GM19455 (cell line): ENCODE measurements around the gene SPDYE9.
"Not testable (repeated sequence)": the region's sequence is repeated elsewhere in the genome, so short reads cannot be mapped to it uniquely, and the experiment has no call there.

ENCODE experiments used
- ATAC-seq: cut with Tn5 transposase; IDR thresholded peaks from one replicate; pipeline ENCODE4 v1.9.1; 2021; ENCODE audit not compliant: unreplicated experiment

Gene SPDYE9

GRCh38 chr7:73085938-73086337 lies at the start of gene SPDYE9:
TSS of gene SPDYE9 (minus strand) at chr7:73086038. CDS start at chr7:73084238, 1,800 bp downstream.
- ATAC-seq: not testable (repeated sequence)

GRCh38 chr7:73134866-73135265 lies 49.0 kb upstream of the SPDYE9 start:
- not testable (repeated sequence) for ATAC-seq

- not testable (repeated sequence) for ATAC-seq
Observed at GRCh38 chr7:73132651-73133217, 46.9 kb upstream of the SPDYE9 start.

- not testable (repeated sequence) for ATAC-seq
Observed at GRCh38 chr7:73130612-73131011, 44.8 kb upstream of the SPDYE9 start.

GRCh38 chr7:73124126-73124525 lies 38.3 kb upstream of the SPDYE9 start:
- ATAC-seq: not testable (repeated sequence)

GRCh38 chr7:73122778-73123447 lies 37.1 kb upstream of the SPDYE9 start:
- not testable (repeated sequence) for ATAC-seq

GRCh38 chr7:73118155-73118554 lies 32.3 kb upstream of the SPDYE9 start:
- ATAC-seq: not testable (repeated sequence)

- ATAC-seq: not testable (repeated sequence)
Observed at GRCh38 chr7:73057811-73058210, 28.0 kb downstream of the SPDYE9 start, which contains the start of gene SPDYE11. TSS of gene SPDYE11 (minus strand) at chr7:73057911. CDS start at chr7:73056111, 1,800 bp downstream.

- ATAC-seq: not testable (repeated sequence)
Observed at GRCh38 chr7:73029666-73030065, 56.2 kb downstream of the SPDYE9 start, which contains the start of gene SPDYE8. TSS of gene SPDYE8 (minus strand) at chr7:73029766. CDS start at chr7:73027966, 1,800 bp downstream.
